K562 (cell line): ENCODE results near the gene SLC38A8. TPM values are rescaled to one million over a fixed set of nuclear protein-coding genes. Genes with fewer than 3 reads are reported as not detected.

ENCODE experiments used
- ATAC-seq: fragments of 200-7000 bp; cut with Tn5 transposase; 3 replicates; pipeline ENCODE4 v1.9.1; 2020; ENCODE audit warnings: moderate library complexity
- BruUV-seq: library from RNA; stranded (reverse); fragments of 400-500 nt; replicated peaks from 2 replicates; lab custom pipeline; 2021; lab: Mats Ljungman, UMichigan
- CTCF ChIA-PET: fragments of 300-600 bp; formaldehyde crosslinking; extraction: SDS; loops from one replicate; lab custom pipeline; 2021; ENCODE audit warnings: low intra/inter-chr PET ratio; lab: Yijun Ruan, JAX
- POLR2A ChIA-PET: fragments of 300-600, 350-650 bp; sonication (Branson Sonifier 250); formaldehyde crosslinking; extraction: SDS; loops from one replicate; lab custom pipeline; 2021; ENCODE audit warnings: antibody characterized with exemption, inconsistent platforms; lab: Yijun Ruan, JAX
- DNase-seq, 4 experiments: peaks; one replicate each; pipeline versions ENCODE4 v3.0.0 to v3.0.0-alpha.2; 2011 to 2018; ENCODE audit warnings: low spot score in 3 of 4, mixed read lengths in 3 of 4; ENCODE audit errors: extremely low read depth in 1 of 4
- FAIRE-seq: peaks from 2 replicates; lab custom pipeline; 2011; peaks lifted over from hg19 to GRCh38; lab: Jason Lieb, UNC
- H2AFZ ChIP-seq: 2 replicates; pipeline ENCODE4 v1.6.0; 2011; ENCODE audit warnings: low read depth, low read length, control low read depth, inconsistent platforms
- H3K27ac ChIP-seq: fragments of 200-600 bp; 3 replicates; pipeline ENCODE4 v1.8.0; 2011; ENCODE audit warnings: low read depth, mild to moderate bottlenecking, control low read depth, inconsistent platforms, low read length, moderate library complexity, mixed read lengths; ENCODE audit errors: extremely low read depth
- H3K27me3 ChIP-seq, 2 experiments: fragments of 300-600 bp in 1 of 2; 2 replicates in 1 of 2; 3 replicates in 1 of 2; pipeline versions ENCODE4 v1.6.0 to v1.8.0; 2011; ENCODE audit warnings: inconsistent platforms in 2 of 2, low read length in 2 of 2, mild to moderate bottlenecking in 1 of 2, mixed read lengths in 1 of 2, moderate library complexity in 1 of 2; ENCODE audit not compliant: control insufficient read depth in 2 of 2, insufficient read depth in 2 of 2
- H3K36me3 ChIP-seq: fragments of 300-600 bp; 3 replicates; pipeline ENCODE4 v1.8.0; 2011; ENCODE audit warnings: mild to moderate bottlenecking, low read length, inconsistent platforms; ENCODE audit not compliant: control insufficient read depth, insufficient read depth
- H3K4me1 ChIP-seq, 2 experiments: fragments of 200-600 bp in 1 of 2; replicated peaks in 1 of 2; 2 replicates in 1 of 2; 3 replicates in 1 of 2; pipeline versions ENCODE4 v1.5.1 to v1.8.0; 2011; ENCODE audit warnings: inconsistent platforms in 2 of 2, low read length in 2 of 2, mild to moderate bottlenecking in 1 of 2, mixed read lengths in 1 of 2, moderate library complexity in 1 of 2; ENCODE audit not compliant: control insufficient read depth in 2 of 2, insufficient read depth in 2 of 2
- H3K4me2 ChIP-seq: 2 replicates; pipeline ENCODE4 v1.6.1; 2011; ENCODE audit warnings: low read length, control low read depth, inconsistent platforms, mixed read lengths; ENCODE audit not compliant: insufficient read depth
- H3K4me3 ChIP-seq: fragments of 200-600 bp; sonication (generic), shearing (Covaris generic); 2 replicates; pipeline ENCODE4 v1.5.1; 2016; ENCODE audit warnings: control low read depth, inconsistent platforms
- H3K79me2 ChIP-seq: fragments of 200-600 bp; 3 replicates; pipeline ENCODE4 v1.8.0; 2011; ENCODE audit warnings: low read length, inconsistent platforms; ENCODE audit not compliant: control insufficient read depth, insufficient read depth
- H3K9ac ChIP-seq, 2 experiments: 2 replicates each; pipeline versions ENCODE4 v1.6.0 to v1.6.1; 2011; ENCODE audit warnings: low read depth in 2 of 2, low read length in 2 of 2, control low read depth in 1 of 2, inconsistent platforms in 1 of 2, mild to moderate bottlenecking in 1 of 2, mixed read lengths in 1 of 2; ENCODE audit not compliant: insufficient read depth in 1 of 2
- H3K9me1 ChIP-seq: one replicate; pipeline ENCODE4 v1.6.0; 2011; ENCODE audit warnings: inconsistent platforms, mild to moderate bottlenecking, low read length, moderate library complexity; ENCODE audit not compliant: control insufficient read depth, insufficient read depth
- H3K9me3 ChIP-seq: replicated peaks from 2 replicates; pipeline ENCODE4 v1.5.1; 2011; ENCODE audit warnings: low read depth, low read length, inconsistent platforms; ENCODE audit not compliant: control insufficient read depth, insufficient read depth
- H4K20me1 ChIP-seq: replicated peaks from 2 replicates; pipeline ENCODE4 v1.6.1; 2011; ENCODE audit warnings: low read length, inconsistent platforms, mixed read lengths; ENCODE audit not compliant: control insufficient read depth, insufficient read depth
- BCOR ChIP-seq: fragments of 450-650 bp; IDR thresholded peaks from 2 replicates; pipeline ENCODE4 v1.6.1; 2016
- CHD4 ChIP-seq: fragments of 200-600 bp; sonication (generic); IDR thresholded peaks from 3 replicates; pipeline ENCODE4 v1.6.1; 2012; ENCODE audit warnings: low read depth, mild to moderate bottlenecking, mixed read lengths, low read length, inconsistent platforms; ENCODE audit not compliant: insufficient read depth, insufficient replicate concordance, poor library complexity, severe bottlenecking
- ZFP1 ChIP-seq: fragments of 450-650 bp; formaldehyde crosslinking; IDR thresholded peaks from 2 replicates; pipeline ENCODE4 v1.4.0; 2020; ENCODE audit warnings: mild to moderate bottlenecking, mixed read lengths
- ZNF311 ChIP-seq: fragments of 250-450 bp; sonication (Bioruptor Pico); IDR thresholded peaks from 2 replicates; pipeline ENCODE4 v1.4.0; 2020; ENCODE audit warnings: mild to moderate bottlenecking, moderate library complexity
- ZNF431 ChIP-seq: sonication (generic); formaldehyde crosslinking; IDR thresholded peaks from 2 replicates; pipeline ENCODE4 v1.8.0; 2022; ENCODE audit warnings: mild to moderate bottlenecking, missing genetic modification reagents
- ZNF766 ChIP-seq: fragments of 200-800 bp; sonication (Bioruptor generic); conservative IDR thresholded peaks from 2 replicates; pipeline ENCODE4 v1.6.1; 2016; ENCODE audit warnings: missing genetic modification characterization, missing compliant biosample characterization
- WGBS: fragments of 100-300 bp; shearing (Covaris generic); methylation state at CpG from one replicate; pipeline ENCODE4 v1.1.6; 2016; ENCODE audit warnings: low coverage, mixed read lengths; ENCODE audit not compliant: insufficient coverage; ENCODE audit errors: missing lambda C conversion rate; 5-methylcytosine and 5-hydroxymethylcytosine counted together
- in situ Hi-C: fragments of 300-500 bp; cut with MboI; formaldehyde crosslinking; loops from 4 replicates; pipeline ENCODE4 v1.15.0; 2018; ENCODE audit warnings: inconsistent platforms, mixed read lengths
- intact Hi-C: fragments of 100-400 bp; cut with micrococcal nuclease; formaldehyde crosslinking; loops from 2 replicates; pipeline ENCODE4 v1.14.2; 2022
- polyA plus RNA-seq, 8 experiments: library from polyadenylated mRNA; depleted of rRNA in 4 of 8; stranded (reverse) in 5 of 8; unstranded in 3 of 8; fragments of >200 nt; fragmentation: Nextera tagmentation in 2 of 8; fragmentation: Illumina TruSeq in 1 of 8; extraction: Ambion mirVana in 2 of 8; extraction: Trizol in 1 of 8; gene quantifications; 2 replicates each; pipeline versions ENCODE4 v1.2.1 to v1.2.3, GENCODE V29; 2011 to 2014; ENCODE audit warnings: inconsistent platforms in 1 of 8, missing spikeins in 1 of 8
- total RNA-seq, 7 experiments: library from RNA; depleted of rRNA in 6 of 7; stranded (reverse); fragments of >200 nt in 6 of 7; fragmentation: Illumina TruSeq in 2 of 7; extraction: Trizol in 2 of 7; gene quantifications; 2 replicates each; pipeline versions ENCODE4 v1.2.1 to v1.2.3, GENCODE V29; 2011 to 2021; ENCODE audit warnings: low replicate concordance in 1 of 7
- TF ChIP-seq, protein P1 (sequence below): IDR thresholded peaks from 2 replicates; pipeline ENCODE4 v1.6.1; 2014; ENCODE audit warnings: antibody characterized with exemption
- TF ChIP-seq, protein P2 (sequence below): fragments of 250-450 bp; sonication (Bioruptor Pico); IDR thresholded peaks from 2 replicates; pipeline ENCODE4 v1.5.0; 2021; ENCODE audit warnings: mild to moderate bottlenecking, moderate library complexity
- TF ChIP-seq, protein P3 (sequence below): sonication (generic); IDR thresholded peaks from 2 replicates; pipeline ENCODE4 v1.6.1; 2016

The SLC38A8 gene
- total and polyA plus RNA-seq, 9 of the 15 experiments (the other 6 are each of a cell fraction or from before 2014, with no cell fraction given) = 0.28 TPM; not detected in 8

DNA sequence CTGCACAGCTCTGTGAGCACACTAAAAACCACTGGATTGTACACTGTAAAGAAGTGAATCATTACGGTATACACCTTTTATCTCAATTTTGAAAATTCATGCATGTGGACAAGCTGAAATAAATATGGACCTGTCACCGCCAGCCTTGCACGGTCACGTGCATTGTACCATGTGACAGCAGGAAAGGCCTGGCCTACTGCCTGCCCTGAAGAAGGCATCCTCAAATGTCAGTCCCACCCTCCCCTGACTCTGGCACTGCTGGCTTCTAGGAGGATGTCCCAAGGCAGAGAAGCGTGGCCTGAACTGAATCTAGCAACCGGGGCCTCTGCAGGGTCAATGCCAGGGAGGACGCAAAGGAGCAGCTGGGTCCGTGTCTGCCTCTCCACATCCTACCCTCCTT is 34.6 kb downstream of the SLC38A8 start (continued):
- TF ChIP-seq, protein P1, sequence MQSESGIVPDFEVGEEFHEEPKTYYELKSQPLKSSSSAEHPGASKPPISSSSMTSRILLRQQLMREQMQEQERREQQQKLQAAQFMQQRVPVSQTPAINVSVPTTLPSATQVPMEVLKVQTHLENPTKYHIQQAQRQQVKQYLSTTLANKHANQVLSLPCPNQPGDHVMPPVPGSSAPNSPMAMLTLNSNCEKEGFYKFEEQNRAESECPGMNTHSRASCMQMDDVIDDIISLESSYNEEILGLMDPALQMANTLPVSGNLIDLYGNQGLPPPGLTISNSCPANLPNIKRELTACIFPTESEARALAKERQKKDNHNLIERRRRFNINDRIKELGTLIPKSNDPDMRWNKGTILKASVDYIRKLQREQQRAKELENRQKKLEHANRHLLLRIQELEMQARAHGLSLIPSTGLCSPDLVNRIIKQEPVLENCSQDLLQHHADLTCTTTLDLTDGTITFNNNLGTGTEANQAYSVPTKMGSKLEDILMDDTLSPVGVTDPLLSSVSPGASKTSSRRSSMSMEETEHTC = 0 out of 2 replicates have a peak, but pooled peaks have one; percentile 24
- no peak for TF ChIP-seq ZNF311 (CRISPR knock-in tag)
- TF ChIP-seq, protein P2, sequence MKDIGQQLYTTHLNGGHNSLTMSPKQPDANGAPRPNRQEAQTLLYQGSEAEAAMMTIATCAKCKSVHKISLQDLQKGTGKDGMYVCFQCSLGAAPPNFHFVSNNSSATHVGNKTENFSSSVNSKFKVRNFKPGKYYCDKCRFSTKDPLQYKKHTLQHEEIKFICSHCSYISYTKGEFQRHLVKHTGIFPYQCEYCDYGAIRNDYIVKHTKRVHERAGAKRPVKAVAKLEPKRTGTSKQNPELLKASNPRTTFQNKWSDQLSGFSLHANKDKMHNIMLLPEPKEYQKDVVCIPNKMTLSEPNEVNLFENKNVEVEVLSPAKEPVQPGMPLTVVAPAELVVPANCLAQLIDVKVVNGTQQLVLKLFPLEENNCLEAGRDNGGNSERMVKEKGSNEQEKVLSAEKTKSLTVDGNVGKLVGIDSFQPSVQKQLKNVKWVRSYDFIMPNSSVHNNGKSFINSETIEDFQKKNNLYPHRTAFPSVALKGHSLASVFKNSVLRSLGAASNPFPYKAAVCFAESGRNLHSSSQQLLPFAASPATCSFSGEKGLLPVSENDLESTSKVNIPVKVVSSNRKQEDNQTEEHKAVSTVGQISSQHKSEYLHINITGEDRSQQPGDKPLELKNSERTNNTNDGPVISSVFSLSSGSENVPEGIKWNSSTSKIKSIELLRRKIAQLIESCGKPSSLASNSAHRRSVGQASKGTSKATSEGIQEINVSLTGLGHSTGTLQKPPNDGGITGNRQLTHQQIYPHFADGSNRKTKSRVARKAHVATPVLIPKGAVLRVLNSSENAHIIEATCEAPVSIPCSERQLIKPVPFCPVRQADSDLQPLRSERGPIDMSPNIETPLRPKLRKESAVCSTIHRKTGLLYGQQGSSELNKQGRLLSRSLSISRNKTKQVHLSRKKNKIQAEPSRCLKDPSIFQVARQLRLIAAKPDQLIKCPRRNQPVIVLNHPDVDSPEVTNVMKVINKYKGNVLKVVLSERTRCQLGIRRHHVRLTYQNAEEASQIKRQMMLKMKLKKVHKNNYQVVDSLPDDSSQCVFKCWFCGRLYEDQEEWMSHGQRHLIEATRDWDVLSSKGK (CRISPR knock-in tag) = no peak

DNA sequence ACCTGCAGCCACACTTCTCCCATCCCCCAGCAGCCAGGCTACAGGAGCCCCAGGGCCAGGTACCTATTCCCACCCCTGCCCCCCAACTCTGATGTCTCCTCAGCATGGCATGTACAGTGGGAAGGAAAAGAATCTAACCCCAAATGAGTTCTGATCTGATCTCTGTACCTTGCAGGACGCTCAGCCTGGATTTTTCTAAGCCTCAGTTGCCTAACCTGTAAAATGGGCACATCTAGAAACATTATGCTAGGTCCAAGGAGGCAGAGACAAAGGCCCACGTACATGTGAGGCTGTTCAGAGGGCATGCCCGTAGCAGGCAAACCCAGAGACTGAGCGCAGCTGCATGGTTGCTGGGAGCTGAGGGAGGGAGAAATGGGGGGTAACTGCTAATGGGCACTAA is 35.1 kb downstream of the SLC38A8 start:
- Histone ChIP-seq H3K9me1 (no peaks in the 10 kb centered on the region), H2AFZ (no peak overlapping the region), H3K36me3 (no peaks in the 10 kb centered on the region), H3K27ac (no peak overlapping the region), H3K9ac (no peak overlapping the region), H3K79me2 (no peaks in the 10 kb centered on the region), H3K4me2 (no peak overlapping the region), H4K20me1 (no peaks in the 10 kb centered on the region; the same call in 1 of the 2 replicates), H3K9me3 (no peaks in the 10 kb centered on the region), H3K27me3 (peaks cover 26 to 47% of the 10 kb centered on the region in 2 experiments), H3K4me1 (peaks cover 0 to 4% of the 10 kb centered on the region in 2 experiments; a peak in 3 of 5 replicates), H3K4me3 (no peak overlapping the region)
- POLR2A ChIA-PET = interaction anchor here (0.6 to 0.7 kb wide), 2 partner anchors 78 to 105 kb away, joined by 3 read pairs; no protein-coding TSS in a partner anchor
- no TSS peak for BruUV-seq
- in situ Hi-C loops = no loop called here
- intact Hi-C loops = no loop called here
- CTCF ChIA-PET = no interaction called here
- FAIRE-seq = no peak
- DNase-seq = no peak
- WGBS = 12% methylated on average over 4 of the region's 4 CpGs
- no peak for ATAC-seq
- TF ChIP-seq, protein P2 (CRISPR knock-in tag) = no peak
- TF ChIP-seq ZFP1 (CRISPR knock-in tag) (no peak), ZNF766 (CRISPR knock-in tag) (no peak), CHD4 (peak; percentile 85), ZNF431 (CRISPR knock-in tag) (0 out of 2 replicates have a peak, but pooled peaks have one; percentile 20), BCOR (peak; percentile 97)
- TF ChIP-seq, protein P3, sequence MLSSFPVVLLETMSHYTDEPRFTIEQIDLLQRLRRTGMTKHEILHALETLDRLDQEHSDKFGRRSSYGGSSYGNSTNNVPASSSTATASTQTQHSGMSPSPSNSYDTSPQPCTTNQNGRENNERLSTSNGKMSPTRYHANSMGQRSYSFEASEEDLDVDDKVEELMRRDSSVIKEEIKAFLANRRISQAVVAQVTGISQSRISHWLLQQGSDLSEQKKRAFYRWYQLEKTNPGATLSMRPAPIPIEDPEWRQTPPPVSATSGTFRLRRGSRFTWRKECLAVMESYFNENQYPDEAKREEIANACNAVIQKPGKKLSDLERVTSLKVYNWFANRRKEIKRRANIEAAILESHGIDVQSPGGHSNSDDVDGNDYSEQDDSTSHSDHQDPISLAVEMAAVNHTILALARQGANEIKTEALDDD = no peak
